Neural crest cell (in vitro differentiated cells): Measurements from ENCODE around the gene TUB. TPM values are rescaled to one million over a fixed set of nuclear protein-coding genes. Genes with fewer than 3 reads are reported as not detected.

Source experiments
- DNase-seq: peaks from one replicate; pipeline ENCODE4 v3.0.0; 2021; ENCODE audit warnings: low read depth, mixed read lengths, low spot score
- H3K27ac Mint-ChIP-seq: one replicate; pipeline ENCODE4 v1.8.0; 2021; ENCODE audit warnings: mild to moderate bottlenecking, mixed read lengths; ENCODE audit not compliant: unreplicated experiment
- H3K27me3 Mint-ChIP-seq: 2 replicates; pipeline ENCODE4 v1.8.0; 2021; ENCODE audit warnings: low read depth, mild to moderate bottlenecking, mixed read lengths
- H3K36me3 Mint-ChIP-seq: 2 replicates; pipeline ENCODE4 v1.8.0; 2021; ENCODE audit warnings: low read depth, mild to moderate bottlenecking, mixed read lengths
- H3K4me1 Mint-ChIP-seq: 2 replicates; pipeline ENCODE4 v1.8.0; 2021; ENCODE audit warnings: mixed read lengths
- H3K4me3 Mint-ChIP-seq: one replicate; pipeline ENCODE4 v1.8.0; 2021; ENCODE audit warnings: mild to moderate bottlenecking, mixed read lengths
- H3K9me3 Mint-ChIP-seq: 2 replicates; pipeline ENCODE4 v1.8.0; 2021; ENCODE audit warnings: mixed read lengths
- long read RNA-seq: library from polyadenylated mRNA; unstranded; transcript quantifications from one replicate; pipeline ENCODE4 v2.0.0, GENCODE V29; 2020
- total RNA-seq: library from RNA; stranded (reverse); gene quantifications from 2 replicates; pipeline ENCODE4 v1.2.1, GENCODE V29; 2021
- TF ChIP-seq, protein P1 (sequence below): fragments of 200-600 bp; sonication (generic); conservative IDR thresholded peaks from 2 replicates; pipeline ENCODE4 v1.5.0; 2021; ENCODE audit warnings: antibody characterized with exemption, mild to moderate bottlenecking

The TUB gene, protein sequence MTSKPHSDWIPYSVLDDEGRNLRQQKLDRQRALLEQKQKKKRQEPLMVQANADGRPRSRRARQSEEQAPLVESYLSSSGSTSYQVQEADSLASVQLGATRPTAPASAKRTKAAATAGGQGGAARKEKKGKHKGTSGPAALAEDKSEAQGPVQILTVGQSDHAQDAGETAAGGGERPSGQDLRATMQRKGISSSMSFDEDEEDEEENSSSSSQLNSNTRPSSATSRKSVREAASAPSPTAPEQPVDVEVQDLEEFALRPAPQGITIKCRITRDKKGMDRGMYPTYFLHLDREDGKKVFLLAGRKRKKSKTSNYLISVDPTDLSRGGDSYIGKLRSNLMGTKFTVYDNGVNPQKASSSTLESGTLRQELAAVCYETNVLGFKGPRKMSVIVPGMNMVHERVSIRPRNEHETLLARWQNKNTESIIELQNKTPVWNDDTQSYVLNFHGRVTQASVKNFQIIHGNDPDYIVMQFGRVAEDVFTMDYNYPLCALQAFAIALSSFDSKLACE
- 23.7 and 26.1 TPM in 2 replicates for total RNA-seq
- long read RNA-seq, partial matches to known transcripts = 0 of 1 reads
- long read RNA-seq, other reads (novel, unspliced or antisense) = 1 of 1 reads

DNA sequence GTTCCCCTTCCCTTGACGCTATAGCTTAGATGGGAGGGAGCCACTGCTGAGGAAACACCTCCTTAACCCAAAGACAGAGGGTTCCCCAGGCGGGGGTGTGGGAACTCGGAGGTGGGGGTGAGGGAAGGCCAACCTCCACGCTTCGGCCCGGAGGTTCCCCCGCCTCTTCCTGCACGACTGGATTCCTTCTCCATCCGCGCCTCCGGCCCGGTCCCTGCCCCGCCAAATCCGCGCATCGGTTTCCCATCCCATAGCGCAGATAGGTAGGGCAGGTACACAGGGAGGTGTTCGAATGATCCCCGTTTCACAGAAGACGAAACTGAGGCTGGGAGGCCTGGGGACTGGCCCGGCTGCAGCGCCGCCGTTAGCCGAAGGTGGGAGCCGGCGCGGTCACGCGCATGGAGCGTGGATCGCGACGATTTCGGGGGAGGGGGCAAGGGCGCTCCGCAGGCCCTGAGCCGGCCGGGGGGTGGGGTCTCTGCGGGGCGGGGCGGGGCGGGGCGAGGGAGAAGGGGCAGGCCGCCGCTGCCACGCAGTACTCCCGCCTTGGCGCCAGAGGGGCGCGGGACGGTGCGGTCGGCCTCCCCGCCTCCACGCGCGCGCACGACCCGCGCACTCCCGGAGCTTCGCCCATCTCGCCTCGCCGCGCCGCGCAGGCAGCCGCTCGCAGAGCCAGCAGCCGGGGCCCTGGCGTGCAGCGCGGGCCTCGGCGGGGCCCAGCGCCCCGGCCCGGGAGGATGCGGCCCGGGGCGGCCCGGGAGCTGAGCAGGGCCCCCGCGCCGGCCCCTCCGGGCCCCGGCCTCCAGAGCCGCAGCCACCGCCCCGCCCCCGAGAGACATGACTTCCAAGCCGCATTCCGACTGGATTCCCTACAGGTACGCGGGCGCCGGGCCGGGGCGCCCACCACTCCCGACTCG lies at the start of gene TUB:
TUB (plus strand) TSS at position 538 of the 917 bp plus-strand sequence; CDS start at position 838, 300 bp downstream.
- H3K9me3 Mint-ChIP-seq = no peaks in the 10 kb centered on the region

DNA sequence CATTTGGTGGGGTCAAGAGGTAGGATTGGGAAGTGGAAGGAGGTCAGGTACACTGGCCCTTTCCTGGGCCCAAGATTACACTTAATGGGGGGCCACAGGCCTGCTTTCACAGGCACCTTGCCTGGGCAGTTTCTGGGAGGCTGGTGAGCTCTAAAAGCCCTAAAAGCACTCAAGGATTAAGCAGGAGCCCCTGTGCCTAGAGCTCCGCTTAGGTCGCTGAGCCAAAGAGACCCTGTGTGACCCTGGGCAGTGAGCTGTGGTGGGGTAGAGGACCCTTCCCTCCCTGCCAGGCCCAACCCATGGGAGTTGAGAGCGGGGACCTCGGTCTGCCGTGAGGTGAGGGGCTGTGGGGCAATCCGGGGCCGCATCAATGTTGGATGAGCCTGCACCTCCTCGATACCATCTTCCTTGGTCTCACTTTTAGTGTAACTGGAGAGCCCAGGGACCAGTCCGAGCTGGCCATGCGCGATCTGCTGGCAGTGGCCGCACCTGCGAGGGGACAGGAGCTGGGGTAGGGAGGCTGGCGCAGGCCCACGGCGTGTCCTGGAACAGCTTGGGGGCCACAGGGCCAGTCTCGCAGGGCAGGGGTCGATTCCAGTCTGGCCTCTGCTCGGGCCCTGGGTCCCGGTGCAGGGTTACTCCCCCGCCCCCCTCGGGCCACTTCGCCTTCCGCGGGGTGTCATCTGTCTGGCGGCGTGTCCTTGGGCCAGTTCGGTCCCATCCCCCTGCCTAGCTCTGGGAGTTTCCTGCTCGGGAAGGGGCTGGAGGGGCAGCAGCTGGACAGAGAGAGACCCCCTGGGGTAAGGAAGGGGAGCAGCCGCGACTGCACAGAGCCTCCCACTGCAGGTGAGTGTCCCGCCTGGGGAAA lies 49.5 kb upstream of the TUB start:
- DNase-seq = no peak
- H3K36me3 Mint-ChIP-seq = no peaks in the 10 kb centered on the region
- TF ChIP-seq, protein P1, sequence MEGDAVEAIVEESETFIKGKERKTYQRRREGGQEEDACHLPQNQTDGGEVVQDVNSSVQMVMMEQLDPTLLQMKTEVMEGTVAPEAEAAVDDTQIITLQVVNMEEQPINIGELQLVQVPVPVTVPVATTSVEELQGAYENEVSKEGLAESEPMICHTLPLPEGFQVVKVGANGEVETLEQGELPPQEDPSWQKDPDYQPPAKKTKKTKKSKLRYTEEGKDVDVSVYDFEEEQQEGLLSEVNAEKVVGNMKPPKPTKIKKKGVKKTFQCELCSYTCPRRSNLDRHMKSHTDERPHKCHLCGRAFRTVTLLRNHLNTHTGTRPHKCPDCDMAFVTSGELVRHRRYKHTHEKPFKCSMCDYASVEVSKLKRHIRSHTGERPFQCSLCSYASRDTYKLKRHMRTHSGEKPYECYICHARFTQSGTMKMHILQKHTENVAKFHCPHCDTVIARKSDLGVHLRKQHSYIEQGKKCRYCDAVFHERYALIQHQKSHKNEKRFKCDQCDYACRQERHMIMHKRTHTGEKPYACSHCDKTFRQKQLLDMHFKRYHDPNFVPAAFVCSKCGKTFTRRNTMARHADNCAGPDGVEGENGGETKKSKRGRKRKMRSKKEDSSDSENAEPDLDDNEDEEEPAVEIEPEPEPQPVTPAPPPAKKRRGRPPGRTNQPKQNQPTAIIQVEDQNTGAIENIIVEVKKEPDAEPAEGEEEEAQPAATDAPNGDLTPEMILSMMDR = no peak
- H3K27me3 Mint-ChIP-seq = peaks cover 37% of the 10 kb centered on the region
- H3K27ac Mint-ChIP-seq = no peak overlapping the region
- H3K4me1 Mint-ChIP-seq = peaks cover 11% of the 10 kb centered on the region
- no peaks in the 10 kb centered on the region for H3K9me3 Mint-ChIP-seq
- H3K4me3 Mint-ChIP-seq = no peak overlapping the region

More for the DNA sequence above, at the start of gene TUB:
- Mint-ChIP-seq H3K4me3 (peak within 1 kb of the TSS; percentile 93), H3K27me3 (peaks cover 30% of the 10 kb centered on the region), H3K36me3 (no peaks in the 10 kb centered on the region), H3K4me1 (peaks cover 44% of the 10 kb centered on the region), H3K27ac (peak within 1 kb of the TSS; percentile 24)
- DNase-seq = peak; percentile 26
- TF ChIP-seq, protein P1 = peak; percentile 25

DNA sequence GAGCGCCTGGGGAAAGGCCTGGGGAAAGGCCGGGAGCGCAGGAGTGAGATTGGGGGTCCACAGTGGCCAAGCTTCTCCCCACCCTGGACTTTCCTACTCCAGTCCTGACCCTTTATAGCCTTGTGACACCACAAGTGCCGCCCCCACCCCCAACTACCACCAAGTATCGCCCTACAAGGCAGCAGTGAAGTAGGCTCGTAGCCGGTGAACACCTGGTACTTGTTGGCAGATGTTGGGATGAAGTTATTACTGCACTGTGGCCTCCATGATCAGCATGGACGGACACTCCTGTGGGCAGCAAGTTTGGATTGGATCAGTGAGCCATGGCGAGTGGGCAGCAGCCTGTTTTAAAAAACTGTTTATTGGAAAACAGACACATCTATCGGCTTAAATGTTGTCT lies 48.9 kb upstream of the TUB start:
- H3K27ac Mint-ChIP-seq = no peak overlapping the region
- H3K27me3 Mint-ChIP-seq = peaks cover 36% of the 10 kb centered on the region
- H3K4me3 Mint-ChIP-seq = no peak overlapping the region
- DNase-seq = no peak
- peaks cover 11% of the 10 kb centered on the region for H3K4me1 Mint-ChIP-seq
- TF ChIP-seq, protein P1 = no peak
- H3K36me3 Mint-ChIP-seq = no peaks in the 10 kb centered on the region
- no peaks in the 10 kb centered on the region for H3K9me3 Mint-ChIP-seq

DNA sequence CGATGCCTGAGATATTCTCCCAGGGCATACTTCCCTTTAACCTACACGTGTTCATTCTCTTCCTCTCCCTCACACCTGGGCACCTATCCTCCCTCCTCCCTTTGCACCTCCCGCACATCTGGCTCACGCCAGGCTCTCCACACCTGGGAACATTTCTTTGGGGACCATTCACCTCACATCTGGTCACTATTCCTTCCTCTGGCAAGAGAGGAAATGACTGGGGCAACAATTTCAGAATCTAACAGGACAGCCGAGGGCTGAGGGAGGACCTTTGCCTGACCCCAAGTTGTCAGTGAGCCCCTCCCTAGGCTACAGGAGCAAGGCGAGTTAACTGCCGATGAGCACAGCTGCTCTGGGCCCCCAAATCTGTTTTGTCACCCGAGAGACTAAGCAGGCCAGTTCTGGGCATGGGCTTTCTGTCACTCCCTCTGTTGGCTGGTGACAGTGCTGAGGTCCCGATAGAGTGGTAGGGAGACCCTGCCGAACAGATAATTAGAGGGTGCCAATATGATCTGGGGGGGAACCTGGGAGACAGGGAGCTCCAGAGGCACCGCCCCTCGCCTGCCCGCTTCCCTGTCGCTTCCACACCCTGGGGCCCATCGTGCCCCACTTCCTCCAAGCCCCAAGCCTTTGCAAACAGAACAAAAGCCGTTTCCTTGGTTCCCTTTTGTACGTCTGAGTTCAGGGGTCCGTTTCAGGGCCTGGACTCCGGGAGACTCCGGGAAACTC lies 48.3 kb upstream of the TUB start:
- peaks cover 36% of the 10 kb centered on the region for H3K27me3 Mint-ChIP-seq
- no peak for DNase-seq
- TF ChIP-seq, protein P1 = no peak
- H3K4me3 Mint-ChIP-seq = no peak overlapping the region
- H3K27ac Mint-ChIP-seq = no peak overlapping the region
- H3K4me1 Mint-ChIP-seq = peaks cover 13% of the 10 kb centered on the region
- no peaks in the 10 kb centered on the region for H3K36me3 Mint-ChIP-seq
- H3K9me3 Mint-ChIP-seq = no peaks in the 10 kb centered on the region
